GM12878 (cell line): ENCODE results near the gene RUFY4. TPM values are rescaled to one million over a fixed set of nuclear protein-coding genes. Genes with fewer than 3 reads are reported as not detected.

Experiments
- ATAC-seq: fragments of 200-7000 bp; cut with Tn5 transposase; 3 replicates; pipeline ENCODE4 v1.9.1; 2020; ENCODE audit warnings: mild to moderate bottlenecking, moderate library complexity
- BruUV-seq: library from RNA; stranded (reverse); fragments of 400-500 nt; replicated peaks from 2 replicates; lab custom pipeline; 2021; lab: Mats Ljungman, UMichigan
- CTCF ChIA-PET: fragments of 300-600 bp; sonication (Branson Sonifier 250); formaldehyde crosslinking; extraction: SDS; loops from one replicate; lab custom pipeline; 2021; ENCODE audit warnings: inconsistent platforms; lab: Yijun Ruan, JAX
- POLR2A ChIA-PET: fragments of 350-600 bp; formaldehyde crosslinking; extraction: SDS; loops from one replicate; lab custom pipeline; 2021; ENCODE audit warnings: inconsistent platforms; lab: Charles Lee
- RAD21 ChIA-PET: fragments of 300-600 bp; sonication (Branson Sonifier 250); formaldehyde crosslinking; loops from one replicate; lab custom pipeline; 2023; ENCODE audit warnings: antibody characterized with exemption; ENCODE audit not compliant: unreplicated experiment; lab: Charles Lee
- SMC1A ChIA-PET: fragments of 300-600 bp; sonication (Branson Sonifier 250); formaldehyde crosslinking; loops from one replicate; lab custom pipeline; 2023; ENCODE audit not compliant: unreplicated experiment, uncharacterized antibody; lab: Charles Lee
- DNase-seq: peaks from one replicate; pipeline ENCODE4 v3.0.0-alpha.2; 2011; ENCODE audit warnings: low read depth, low spot score
- FAIRE-seq: peaks from 3 replicates; lab custom pipeline; 2011; peaks lifted over from hg19 to GRCh38; lab: Jason Lieb, UNC
- H2AFZ ChIP-seq: 2 replicates; pipeline ENCODE4 v1.6.0; 2011; ENCODE audit warnings: low read depth, low read length, control low read depth; ENCODE audit not compliant: control insufficient read depth
- H3K27ac ChIP-seq: 2 replicates; pipeline ENCODE4 v1.5.1; 2011; ENCODE audit warnings: control low read depth; ENCODE audit not compliant: control insufficient read depth, insufficient read depth
- H3K27me3 ChIP-seq, 2 experiments: replicated peaks in 1 of 2; 2 replicates each; pipeline versions ENCODE4 v1.6.0 to v1.6.1; 2011; ENCODE audit warnings: low read length in 1 of 2; ENCODE audit not compliant: control insufficient read depth in 2 of 2, insufficient read depth in 2 of 2
- H3K36me3 ChIP-seq, 2 experiments: 2 replicates each; pipeline ENCODE4 v1.5.1; 2011; ENCODE audit warnings: low read length in 1 of 2; ENCODE audit not compliant: control insufficient read depth in 2 of 2, insufficient read depth in 2 of 2
- H3K4me1 ChIP-seq: 2 replicates; pipeline ENCODE4 v1.6.1; 2011; ENCODE audit warnings: mild to moderate bottlenecking, low read length, moderate library complexity, mixed read lengths; ENCODE audit not compliant: control insufficient read depth, insufficient read depth
- H3K4me2 ChIP-seq: 2 replicates; pipeline ENCODE4 v1.6.0; 2011; ENCODE audit warnings: control low read depth; ENCODE audit not compliant: control insufficient read depth, insufficient read depth
- H3K4me3 ChIP-seq: fragments of 200-600 bp; sonication (generic); 2 replicates; pipeline ENCODE4 v1.5.1; 2016
- H3K79me2 ChIP-seq: 2 replicates; pipeline ENCODE4 v1.6.0; 2011; ENCODE audit warnings: low read length; ENCODE audit not compliant: control insufficient read depth, insufficient read depth
- H3K9ac ChIP-seq: 2 replicates; pipeline ENCODE4 v1.8.0; 2011; ENCODE audit warnings: low read length, control low read depth, mixed read lengths; ENCODE audit not compliant: control insufficient read depth, insufficient read depth
- H3K9me3 ChIP-seq: replicated peaks from 3 replicates; pipeline ENCODE4 v1.5.1; 2011; ENCODE audit warnings: mild to moderate bottlenecking, low read length; ENCODE audit not compliant: control insufficient read depth, insufficient read depth
- H4K20me1 ChIP-seq: 2 replicates; pipeline ENCODE4 v1.6.0; 2011; ENCODE audit not compliant: control insufficient read depth, insufficient read depth
- CTCF ChIP-seq, 3 experiments: IDR thresholded peaks in 2 of 3; conservative IDR thresholded peaks in 1 of 3; 2 replicates each; pipeline ENCODE4 v1.5.1; 2011; ENCODE audit warnings: low read depth in 3 of 3, low read length in 3 of 3, mild to moderate bottlenecking in 3 of 3, control low read depth in 2 of 3, moderate library complexity in 2 of 3, inconsistent platforms in 1 of 3, mixed read lengths in 1 of 3; ENCODE audit not compliant: control insufficient read depth in 2 of 3, insufficient read depth in 1 of 3; ENCODE audit errors: extremely low read depth in 1 of 3
- NFIC ChIP-seq: IDR thresholded peaks from 2 replicates; pipeline ENCODE4 v1.6.1; 2012; ENCODE audit warnings: low read depth, mild to moderate bottlenecking, inconsistent platforms, low read length, moderate library complexity
- NR2C2 ChIP-seq: IDR thresholded peaks from 2 replicates; pipeline ENCODE4 v1.6.1; 2011; ENCODE audit warnings: borderline replicate concordance, low read depth; ENCODE audit not compliant: control insufficient read depth, insufficient read length
- NR2F1 ChIP-seq: fragments of 450-650 bp; conservative IDR thresholded peaks from 2 replicates; pipeline ENCODE4 v1.6.1; 2017; ENCODE audit warnings: mild to moderate bottlenecking
- RAD21 ChIP-seq: IDR thresholded peaks from 2 replicates; pipeline ENCODE4 v1.6.1; 2011; ENCODE audit warnings: mild to moderate bottlenecking, low read depth, low read length, moderate library complexity; ENCODE audit not compliant: insufficient read depth
- SMC3 ChIP-seq: IDR thresholded peaks from 2 replicates; pipeline ENCODE4 v1.6.1; 2011; ENCODE audit warnings: low read length, improper control_type of control experiment, borderline replicate concordance
- ZNF274 ChIP-seq: IDR thresholded peaks from one replicate; pipeline ENCODE4 v1.8.0; 2011; ENCODE audit not compliant: insufficient read length, insufficient read depth
- WGBS: methylation state at CpG from one replicate; pipeline ENCODE4 v1.1.6; 2016; ENCODE audit warnings: low lambda C conversion rate; ENCODE audit not compliant: insufficient replicate concordance, insufficient coverage; ENCODE audit errors: missing lambda C conversion rate; 5-methylcytosine and 5-hydroxymethylcytosine counted together
- in situ Hi-C: fragments of 300-500 bp; cut with MboI; formaldehyde crosslinking; loops from 9 replicates; pipeline ENCODE4 v1.14.3; 2018; ENCODE audit warnings: mixed read lengths
- intact Hi-C: fragments of 100-400 bp; cut with micrococcal nuclease; formaldehyde crosslinking; loops from one replicate; pipeline ENCODE4 v1.14.2; 2022; ENCODE audit not compliant: unreplicated experiment
- polyA plus RNA-seq, 11 experiments: library from polyadenylated mRNA; depleted of rRNA in 4 of 11; unstranded in 6 of 11; stranded (reverse) in 5 of 11; fragments of >200 nt; fragmentation: Nextera tagmentation in 4 of 11; fragmentation: Illumina TruSeq in 1 of 11; extraction: Ambion mirVana in 4 of 11; extraction: Trizol in 1 of 11; gene quantifications; 1 replicate in 1 of 11; 2 replicates in 10 of 11; pipeline versions ENCODE4 v1.2.1 to v1.2.3, GENCODE V29; 2011 to 2016; ENCODE audit warnings: inconsistent platforms in 2 of 11, missing spikeins in 2 of 11, low read depth in 1 of 11
- total RNA-seq, 4 experiments: library from RNA; depleted of rRNA in 3 of 4; stranded (reverse); fragments of >200 nt in 3 of 4; fragmentation: Illumina TruSeq in 1 of 4; extraction: Trizol in 1 of 4; gene quantifications; 2 replicates each; pipeline versions ENCODE4 v1.2.1 to v1.2.3, GENCODE V29; 2013 to 2021
- TF ChIP-seq, protein P1 (sequence below): IDR thresholded peaks from 2 replicates; pipeline ENCODE4 v1.6.1; 2012; ENCODE audit warnings: low read depth, low read length, improper control_type of control experiment

Gene RUFY4
- total and polyA plus RNA-seq, 10 of the 15 experiments (the other 5 are each of a cell fraction or from before 2014, with no cell fraction given): 0.05 to 2.7 (median 0.90) TPM

- Histone ChIP-seq H3K27me3 (no peaks in the 10 kb centered on the region; a peak in 1 of 4 replicates), H4K20me1 (no peaks in the 10 kb centered on the region), H3K4me3 (no peak overlapping the region), H3K79me2 (no peaks in the 10 kb centered on the region), H2AFZ (no peak overlapping the region), H3K36me3 (no peaks in the 10 kb centered on the region), H3K27ac (no peak overlapping the region), H3K9me3 (no peaks in the 10 kb centered on the region), H3K4me1 (no peaks in the 10 kb centered on the region), H3K4me2 (no peak overlapping the region), H3K9ac (no peak overlapping the region)
- 65% methylated on average over 3 of the region's 3 CpGs for WGBS
- POLR2A ChIA-PET: no interaction called here
- no peak for DNase-seq
- intact Hi-C loops: no loop called here
- TF ChIP-seq NR2F1 (no peak), NR2C2 (no peak), CTCF (IDR thresholded peaks at IDR 0.05 in 2 of 3, conservative IDR thresholded peaks at IDR 0.05 in 1 of 3; ENCODE audit: control insufficient read depth in 2 of 3, extremely low read depth in 1 of 3, insufficient read depth in 1 of 3, low read depth in 3 of 3, low read length in 3 of 3) (peak in 1 of 3 experiments; percentile 20; a peak in 1 of 6 replicates), NFIC (no peak), RAD21 (no peak), SMC3 (no peak), ZNF274 (no peak)
- TF ChIP-seq, protein P1, sequence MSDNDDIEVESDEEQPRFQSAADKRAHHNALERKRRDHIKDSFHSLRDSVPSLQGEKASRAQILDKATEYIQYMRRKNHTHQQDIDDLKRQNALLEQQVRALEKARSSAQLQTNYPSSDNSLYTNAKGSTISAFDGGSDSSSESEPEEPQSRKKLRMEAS: no peak
- RAD21 ChIA-PET: no interaction called here
- FAIRE-seq: no peak
- no peak for ATAC-seq
- no TSS peak for BruUV-seq
- SMC1A ChIA-PET: no interaction called here
- in situ Hi-C loops: no loop called here
- CTCF ChIA-PET: no interaction called here
These were observed 24.8 kb downstream of the RUFY4 start for GRCh38 chr2:218093879-218094278.
